Cardiac muscle cell (in vitro differentiated cells and primary cell): ENCODE results near the gene SUPT4H1. TPM values are rescaled to one million over a fixed set of nuclear protein-coding genes. Genes with fewer than 3 reads are reported as not detected.

Experiments used
- DNase-seq, 2 donors: peaks; one replicate each; pipeline versions ENCODE4 v3.0.0 to v3.0.0-alpha.2; 2010 to 2017; ENCODE audit warnings: low read depth in 1 of 2, low spot score in 1 of 2
- H3K27ac ChIP-seq: fragments of 200-600 bp; sonication (generic); 2 replicates; pipeline ENCODE4 v1.5.1; 2016
- H3K27me3 ChIP-seq: fragments of 200-600 bp; sonication (generic); 2 replicates; pipeline ENCODE4 v1.6.0; 2016; ENCODE audit warnings: control low read depth
- H3K36me3 ChIP-seq: fragments of 200-600 bp; sonication (generic); 2 replicates; pipeline ENCODE4 v1.5.1; 2016; ENCODE audit warnings: control low read depth
- H3K4me1 ChIP-seq: fragments of 200-600 bp; sonication (generic); 2 replicates; pipeline ENCODE4 v1.8.1; 2017; ENCODE audit warnings: low read depth, mild to moderate bottlenecking, mixed run types
- H3K4me3 ChIP-seq: fragments of 200-600 bp; sonication (generic); 2 replicates; pipeline ENCODE4 v1.5.1; 2016; ENCODE audit warnings: mild to moderate bottlenecking
- H3K9me3 ChIP-seq: fragments of 200-600 bp; sonication (generic); 2 replicates; pipeline ENCODE4 v1.5.1; 2017; ENCODE audit warnings: low read depth, mild to moderate bottlenecking, control low read depth
- polyA plus RNA-seq: library from polyadenylated mRNA; unstranded; fragments of >200 nt; fragmentation: Nextera tagmentation; extraction: Ambion mirVana; gene quantifications from 2 replicates; pipeline ENCODE4 v1.2.1, GENCODE V29; 2016
- total RNA-seq: library from RNA; depleted of rRNA; stranded (reverse); fragments of >200 nt; gene quantifications from 2 replicates; pipeline ENCODE4 v1.2.3, GENCODE V29; 2016
- TF ChIP-seq, protein P1 (sequence below): IDR thresholded peaks from 2 replicates; pipeline ENCODE4 v1.5.1; 2012; ENCODE audit warnings: low read depth, mild to moderate bottlenecking, low read length

The SUPT4H1 gene
- total and polyA plus RNA-seq, 2 experiments from 2014 or later: 97.9 to 152 TPM

DNA sequence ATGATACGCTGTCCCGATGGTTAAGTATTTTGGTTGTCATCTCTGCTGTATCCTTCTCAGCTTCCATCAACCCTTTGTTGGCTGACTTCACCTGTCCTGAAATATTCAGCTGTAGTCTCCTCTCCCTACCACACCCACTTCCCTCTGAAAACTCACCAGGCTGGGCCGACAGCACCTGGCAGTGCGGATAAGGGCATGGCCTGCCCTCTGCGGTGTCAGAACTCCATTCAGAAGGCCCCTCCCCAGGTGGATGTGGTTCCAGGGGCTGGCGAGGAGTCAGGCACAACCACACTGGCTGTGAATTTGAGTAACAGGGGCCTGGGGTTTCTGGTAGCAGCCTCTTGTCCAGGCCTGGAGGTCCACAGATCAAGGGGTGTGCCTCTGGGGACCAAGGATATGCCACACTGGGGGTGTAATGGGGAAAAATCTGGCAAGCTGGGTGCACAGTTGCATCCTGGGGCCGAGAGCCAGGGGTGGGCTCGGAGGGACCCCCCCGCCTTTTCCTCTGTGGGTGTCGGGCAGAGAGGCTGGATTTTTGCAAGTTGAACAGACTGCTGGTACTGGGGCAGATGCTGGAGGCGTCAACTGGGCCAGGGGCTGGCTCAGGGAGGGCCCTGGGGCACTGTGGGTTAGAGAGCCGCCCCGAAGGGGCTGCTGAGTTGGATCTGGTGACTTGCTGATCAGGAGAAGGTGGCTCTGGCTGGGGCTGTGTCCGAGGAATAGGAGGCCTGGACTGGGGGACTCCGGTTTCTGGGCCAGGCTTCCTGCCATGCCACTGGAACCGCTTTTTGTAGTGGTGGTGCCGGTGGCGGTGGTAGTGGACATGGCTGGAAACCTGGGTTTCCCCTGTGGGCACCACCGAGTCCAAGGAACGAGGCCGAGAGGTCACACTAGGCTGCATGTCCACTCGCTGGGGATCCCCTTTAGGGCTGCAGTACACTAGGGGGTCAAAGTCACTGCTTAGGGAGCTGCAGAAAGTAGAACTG is 5.6 kb upstream of the SUPT4H1 start:
- no peak overlapping the region for H3K27ac ChIP-seq
- no peak for DNase-seq
- no peak overlapping the region for H3K4me3 ChIP-seq
- no peaks in the 10 kb centered on the region for H3K36me3 ChIP-seq
- TF ChIP-seq, protein P1, sequence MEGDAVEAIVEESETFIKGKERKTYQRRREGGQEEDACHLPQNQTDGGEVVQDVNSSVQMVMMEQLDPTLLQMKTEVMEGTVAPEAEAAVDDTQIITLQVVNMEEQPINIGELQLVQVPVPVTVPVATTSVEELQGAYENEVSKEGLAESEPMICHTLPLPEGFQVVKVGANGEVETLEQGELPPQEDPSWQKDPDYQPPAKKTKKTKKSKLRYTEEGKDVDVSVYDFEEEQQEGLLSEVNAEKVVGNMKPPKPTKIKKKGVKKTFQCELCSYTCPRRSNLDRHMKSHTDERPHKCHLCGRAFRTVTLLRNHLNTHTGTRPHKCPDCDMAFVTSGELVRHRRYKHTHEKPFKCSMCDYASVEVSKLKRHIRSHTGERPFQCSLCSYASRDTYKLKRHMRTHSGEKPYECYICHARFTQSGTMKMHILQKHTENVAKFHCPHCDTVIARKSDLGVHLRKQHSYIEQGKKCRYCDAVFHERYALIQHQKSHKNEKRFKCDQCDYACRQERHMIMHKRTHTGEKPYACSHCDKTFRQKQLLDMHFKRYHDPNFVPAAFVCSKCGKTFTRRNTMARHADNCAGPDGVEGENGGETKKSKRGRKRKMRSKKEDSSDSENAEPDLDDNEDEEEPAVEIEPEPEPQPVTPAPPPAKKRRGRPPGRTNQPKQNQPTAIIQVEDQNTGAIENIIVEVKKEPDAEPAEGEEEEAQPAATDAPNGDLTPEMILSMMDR: no peak
- H3K27me3 ChIP-seq: no peaks in the 10 kb centered on the region
- no peaks in the 10 kb centered on the region for H3K9me3 ChIP-seq
- H3K4me1 ChIP-seq: peaks cover 6% of the 10 kb centered on the region

- TF ChIP-seq, protein P1: no peak
- Histone ChIP-seq H3K9me3 (no peaks in the 10 kb centered on the region), H3K4me3 (no peak overlapping the region), H3K27me3 (no peaks in the 10 kb centered on the region), H3K27ac (no peak overlapping the region), H3K4me1 (peaks cover 7% of the 10 kb centered on the region), H3K36me3 (no peaks in the 10 kb centered on the region)
- no peak for DNase-seq
These were observed 4.2 kb upstream of the SUPT4H1 start for GRCh38 chr17:58356231-58356630.

GRCh38 chr17:58354541-58355216 is 2.7 kb upstream of the SUPT4H1 start:
- TF ChIP-seq, protein P1: no peak
- Histone ChIP-seq H3K27me3 (no peaks in the 10 kb centered on the region), H3K36me3 (peaks cover 7% of the 10 kb centered on the region), H3K27ac (peak overlapping the region; percentile 96), H3K9me3 (no peaks in the 10 kb centered on the region), H3K4me1 (peaks cover 9% of the 10 kb centered on the region), H3K4me3 (no peak overlapping the region)
- DNase-seq: no peak

DNA sequence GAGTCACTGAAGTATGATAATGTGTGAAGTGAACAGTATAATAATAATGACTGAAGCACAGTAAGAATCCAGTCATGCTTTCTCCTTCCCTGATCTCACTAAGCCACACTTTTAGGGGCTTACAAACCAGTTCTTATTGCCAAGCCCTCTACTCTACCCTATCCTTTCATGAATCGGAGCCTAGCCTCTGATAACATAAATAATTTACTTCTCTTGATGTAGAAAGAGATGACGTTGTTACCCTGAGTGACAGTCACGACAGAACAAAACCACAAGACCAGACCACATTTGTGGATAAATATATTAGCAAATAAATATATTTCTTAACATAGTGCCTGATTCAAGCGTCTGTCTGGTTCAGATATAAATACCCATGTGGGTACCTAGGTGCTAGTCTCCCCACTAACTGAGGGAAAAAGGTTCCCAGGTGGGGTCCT is 1.4 kb upstream of the SUPT4H1 start:
- DNase-seq: no peak
- Histone ChIP-seq H3K9me3 (no peaks in the 10 kb centered on the region), H3K4me1 (peaks cover 9% of the 10 kb centered on the region), H3K27me3 (no peaks in the 10 kb centered on the region), H3K36me3 (peaks cover 20% of the 10 kb centered on the region), H3K4me3 (peak overlapping the region; percentile 67), H3K27ac (peak overlapping the region; percentile 96)
- TF ChIP-seq, protein P1: no peak

GRCh38 chr17:58352596-58353388 is 791 bp upstream of the SUPT4H1 start:
- TF ChIP-seq, protein P1: no peak
- peaks cover 9% of the 10 kb centered on the region for H3K4me1 ChIP-seq
- peaks cover 25% of the 10 kb centered on the region for H3K36me3 ChIP-seq
- peak overlapping the region; percentile 67 for H3K4me3 ChIP-seq
- H3K27me3 ChIP-seq: no peaks in the 10 kb centered on the region
- DNase-seq: peak; percentile 73 to 83
- H3K27ac ChIP-seq: peak overlapping the region; percentile 96
- no peaks in the 10 kb centered on the region for H3K9me3 ChIP-seq
